Uterus (tissue), 4 donors: ENCODE data around the gene SLC35B2. TPM values are rescaled to one million over a fixed set of nuclear protein-coding genes. Genes with fewer than 3 reads are reported as not detected.

Experiments used
- DNase-seq, 2 donors: peaks; one replicate each; pipeline ENCODE4 v3.0.0-alpha.2; 2019 to 2020
- H3K27ac ChIP-seq, 2 donors: fragments of 200-600 bp; sonication (generic); 1 replicate in 1 of 2; 2 replicates in 1 of 2; pipeline ENCODE4 v1.5.1; 2016 to 2018
- H3K27me3 ChIP-seq, 2 donors: fragments of 200-600 bp; sonication (generic); one replicate each; pipeline ENCODE4 v1.5.1; 2018 to 2019; ENCODE audit warnings: control low read depth in 1 of 2
- H3K36me3 ChIP-seq, 2 donors: fragments of 200-600 bp; sonication (generic); one replicate each; pipeline ENCODE4 v1.5.1; 2019; ENCODE audit warnings: control low read depth in 1 of 2
- H3K4me1 ChIP-seq, 2 donors: fragments of 200-600 bp; sonication (generic); one replicate each; pipeline ENCODE4 v1.5.1; 2018 to 2019; ENCODE audit warnings: control low read depth in 1 of 2
- H3K4me3 ChIP-seq, 2 donors: fragments of 200-600 bp; sonication (generic); 1 replicate in 1 of 2; 2 replicates in 1 of 2; pipeline ENCODE4 v1.5.1; 2018 to 2019; ENCODE audit warnings: mild to moderate bottlenecking in 1 of 2
- H3K9me3 ChIP-seq, 2 donors: fragments of 200-600 bp; sonication (generic); one replicate each; pipeline ENCODE4 v1.5.1; 2019; ENCODE audit warnings: control low read depth in 1 of 2
- CTCF ChIP-seq, 4 experiments: fragments of 200-600 bp in 2 of 4; fragments of 450-650 bp in 2 of 4; sonication (generic) in 2 of 4; IDR thresholded peaks; one replicate each; pipeline ENCODE4 v1.5.1; 2016 to 2019; ENCODE audit warnings: antibody characterized with exemption in 4 of 4, mild to moderate bottlenecking in 2 of 4, moderate library complexity in 1 of 4
- POLR2A ChIP-seq, 2 donors: fragments of 450-650 bp; IDR thresholded peaks; one replicate each; pipeline ENCODE4 v1.6.1; 2016; ENCODE audit warnings: antibody characterized with exemption in 2 of 2, mild to moderate bottlenecking in 1 of 2, moderate library complexity in 1 of 2
- intact Hi-C: fragments of 100-400 bp; cut with DNase I; formaldehyde crosslinking; loops from one replicate; pipeline ENCODE4 v1.15.1; 2023; ENCODE audit warnings: low total_unique reads
- total RNA-seq, 4 donors: library from RNA; depleted of rRNA in 3 of 4; stranded (reverse); fragments of >200 nt in 3 of 4; gene quantifications; one replicate each; pipeline versions ENCODE4 v1.1.0 to v1.2.4, GENCODE V29; 2014 to 2023
- donor health status: DM: yes; HTN: yes; CAD: no.

SLC35B2 gene
- total RNA-seq: 10 to 100 TPM in 3 of 4 donors, 1 to 10 TPM in 1; 5.9 to 39.5 (median 28.5) TPM

- peaks cover 0 to 6% of the 10 kb centered on the region in 2 donors for H3K4me1 ChIP-seq
- H3K9me3 ChIP-seq: no peaks in the 10 kb centered on the region
- TF ChIP-seq POLR2A (IDR thresholded peaks at IDR 0.05) (peak; percentile 52 to 87), CTCF (IDR thresholded peaks at IDR 0.05) (peak; percentile 50 to 93 (median 89))
- DNase-seq: peak; percentile 57 to 74
- no peaks in the 10 kb centered on the region for H3K36me3 ChIP-seq
- no peaks in the 10 kb centered on the region for H3K27me3 ChIP-seq
- H3K27ac ChIP-seq: peak within 1 kb of the TSS; percentile 90 to 96
- peak within 1 kb of the TSS; percentile 62 to 89 for H3K4me3 ChIP-seq
- intact Hi-C loops: no loop called here
These were observed at the start of gene SLC35B2 for GRCh38 chr6:44257025-44257752. Gene SLC35B2, minus strand, starts transcription at chr6:44257528. Its CDS starts 118 bp downstream, at chr6:44257410.

DNA sequence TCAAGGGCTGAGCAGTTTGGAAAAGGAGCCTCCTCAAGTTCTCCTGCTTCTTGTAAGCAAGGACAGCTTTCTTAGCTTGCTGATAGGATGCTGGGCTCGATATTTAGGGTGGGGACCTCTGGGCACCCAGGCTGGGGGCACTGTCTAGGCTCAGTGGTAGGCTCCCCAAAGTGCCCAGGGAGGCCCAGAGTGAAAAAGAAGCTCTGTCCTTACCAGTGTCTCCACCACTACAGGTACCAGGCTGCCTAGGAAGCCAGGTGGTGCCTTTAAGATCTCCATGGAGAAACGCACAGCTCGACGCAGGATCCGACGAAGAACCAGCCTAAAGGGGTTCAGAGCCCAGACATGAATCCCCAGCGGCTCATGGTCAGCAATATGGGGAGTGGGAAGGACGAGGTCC is 49.4 kb upstream of the SLC35B2 start:
- no peaks in the 10 kb centered on the region for H3K36me3 ChIP-seq

DNA sequence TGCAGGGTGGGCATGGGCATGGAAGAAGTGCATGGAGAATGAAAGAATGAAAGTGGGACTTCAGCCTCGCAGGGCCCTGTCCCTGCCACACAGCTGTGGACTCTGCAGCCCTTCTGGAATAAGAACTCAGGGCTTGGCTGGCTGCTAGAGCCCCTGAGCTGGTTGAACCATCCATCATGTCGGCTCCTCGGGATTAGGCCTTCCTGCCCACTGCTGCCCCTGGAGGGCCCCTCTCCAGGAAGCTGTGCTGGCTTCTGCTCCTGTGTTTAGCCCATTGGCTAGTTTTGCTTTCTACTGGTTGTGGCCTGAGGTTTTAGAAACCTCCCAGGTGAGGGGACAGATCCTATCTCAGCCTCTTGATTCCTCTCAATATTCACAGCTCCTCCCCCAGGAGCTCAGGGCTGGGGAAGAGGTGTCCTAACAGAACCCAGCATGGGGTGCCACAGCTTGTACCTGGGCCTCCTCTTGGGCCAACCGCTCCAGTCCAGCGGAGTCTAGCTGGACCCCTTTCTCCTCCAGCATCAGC is 47.9 kb upstream of the SLC35B2 start:
- no peaks in the 10 kb centered on the region for H3K36me3 ChIP-seq
- DNase-seq: no peak
- H3K9me3 ChIP-seq: no peaks in the 10 kb centered on the region
- TF ChIP-seq CTCF (IDR thresholded peaks at IDR 0.05) (no peak), POLR2A (IDR thresholded peaks at IDR 0.05) (no peak)
- H3K4me1 ChIP-seq: no peaks in the 10 kb centered on the region
- H3K4me3 ChIP-seq: no peak overlapping the region
- intact Hi-C loops: no loop called here
- no peak overlapping the region for H3K27ac ChIP-seq
- H3K27me3 ChIP-seq: no peaks in the 10 kb centered on the region

More for the DNA sequence above, 49.4 kb upstream of the SLC35B2 start:
- no peak for DNase-seq
- no peak overlapping the region for H3K4me3 ChIP-seq
- no peak overlapping the region for H3K27ac ChIP-seq
- no peaks in the 10 kb centered on the region for H3K27me3 ChIP-seq
- intact Hi-C loops: no loop called here
- peaks cover 0 to under 1% of the 10 kb centered on the region in 2 donors for H3K4me1 ChIP-seq
- no peaks in the 10 kb centered on the region for H3K9me3 ChIP-seq
- no peak for TF ChIP-seq CTCF (IDR thresholded peaks at IDR 0.05)
- no peak for TF ChIP-seq POLR2A (IDR thresholded peaks at IDR 0.05)

DNA sequence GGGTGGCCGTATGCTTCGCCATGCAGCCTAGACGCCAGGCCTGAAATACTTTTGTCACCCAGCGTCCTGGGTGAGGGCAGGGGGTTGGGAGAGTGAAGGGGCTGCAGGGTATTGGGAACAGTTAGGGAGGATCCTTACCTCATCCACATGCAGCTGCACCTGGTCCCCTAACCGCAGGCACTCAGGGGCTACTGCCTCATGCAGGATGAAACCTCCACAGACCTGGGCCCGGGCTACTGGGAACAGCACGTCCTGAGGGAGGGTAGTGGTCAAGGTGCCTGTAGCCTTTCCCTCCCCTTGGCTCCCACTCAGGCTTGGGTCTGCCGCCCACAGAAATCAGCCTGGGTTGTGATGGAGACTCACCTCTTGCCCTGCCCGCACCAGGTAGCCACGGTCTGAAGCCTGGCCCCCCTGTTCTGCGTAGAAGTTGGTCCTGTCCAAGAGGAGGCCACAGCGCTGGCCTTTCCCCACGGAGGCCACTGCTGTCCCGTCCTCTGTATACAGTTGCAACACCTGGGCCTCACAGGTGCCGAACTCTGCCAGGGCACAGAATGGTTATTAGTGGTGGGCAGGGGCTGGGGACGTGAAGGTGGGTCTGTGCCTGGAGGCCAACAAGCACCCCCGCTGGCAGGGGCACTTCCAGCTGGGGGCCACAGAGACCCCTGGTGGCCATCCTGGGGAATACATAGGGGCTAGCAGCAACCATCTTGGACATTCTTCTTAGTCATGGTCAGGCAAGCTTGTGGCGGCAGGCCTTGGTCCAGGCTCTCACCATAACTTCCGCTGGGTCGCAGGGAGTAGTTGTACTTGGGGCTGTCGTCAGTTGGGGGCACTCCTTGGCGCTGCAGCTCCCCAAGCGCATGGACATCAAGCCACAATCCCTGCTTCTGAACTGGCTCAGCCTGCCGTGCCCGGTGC is 47.2 kb upstream of the SLC35B2 start:
- Histone ChIP-seq H3K27ac (no peak overlapping the region), H3K4me3 (no peak overlapping the region), H3K9me3 (no peaks in the 10 kb centered on the region), H3K4me1 (no peaks in the 10 kb centered on the region), H3K27me3 (no peaks in the 10 kb centered on the region), H3K36me3 (no peaks in the 10 kb centered on the region)
- DNase-seq: no peak
- TF ChIP-seq POLR2A (IDR thresholded peaks at IDR 0.05) (no peak), CTCF (IDR thresholded peaks at IDR 0.05) (peak; percentile 43 to 63 (median 56))
- intact Hi-C loops: no loop called here
